Stimulated activated CD4-positive, alpha-beta T cell treated with anti-CD3 and anti-CD28 coated beads, Interleukin-2, amount 100 ng/mL, for 48 hours (primary cell): Measurements from ENCODE around the gene EPHB2.
"Not testable (repeated sequence)": the region's sequence is repeated elsewhere in the genome, so short reads cannot be mapped to it uniquely, and the experiment has no call there.

Source experiments
- DNase-seq, 2 donors: peaks; one replicate each; pipeline ENCODE4 v3.0.0-alpha.2; 2020

Gene EPHB2

GRCh38 chr1:22920734-22921451 is 210.3 kb downstream of the EPHB2 start:
- DNase-seq: no peak

GRCh38 chr1:22921452-22922126 is 210.9 kb downstream of the EPHB2 start:
- DNase-seq: no peak

- DNase-seq: no peak
These were observed 212.0 kb downstream of the EPHB2 start for GRCh38 chr1:22922640-22923039.

GRCh38 chr1:22925111-22925510 is 214.5 kb downstream of the EPHB2 start:
- no peak for DNase-seq

GRCh38 chr1:22930240-22930912 is 219.7 kb downstream of the EPHB2 start:
- peak; percentile 10 to 28 for DNase-seq

- no peak for DNase-seq
These were observed 222.3 kb downstream of the EPHB2 start for GRCh38 chr1:22932803-22933470.

- no peak for DNase-seq
These were observed 224.8 kb downstream of the EPHB2 start for GRCh38 chr1:22935433-22935832.

GRCh38 chr1:22936681-22937080 is 226.0 kb downstream of the EPHB2 start:
- DNase-seq: no peak

- no peak for DNase-seq
These were observed 230.6 kb downstream of the EPHB2 start for GRCh38 chr1:22941257-22941656.

- DNase-seq: no peak
These were observed 233.9 kb downstream of the EPHB2 start for GRCh38 chr1:22944346-22945055.

- DNase-seq: not testable (repeated sequence)
These were observed 234.5 kb downstream of the EPHB2 start for GRCh38 chr1:22945171-22945570.

- DNase-seq: no peak
These were observed 239.2 kb downstream of the EPHB2 start for GRCh38 chr1:22949822-22950331.

- DNase-seq: no peak
These were observed 241.2 kb downstream of the EPHB2 start for GRCh38 chr1:22951796-22952195.

GRCh38 chr1:22952694-22953056 is 242.0 kb downstream of the EPHB2 start:
- DNase-seq: no peak

- no peak for DNase-seq
These were observed 242.6 kb downstream of the EPHB2 start for GRCh38 chr1:22953057-22953739.

GRCh38 chr1:22953740-22954141 is 243.1 kb downstream of the EPHB2 start:
- DNase-seq: no peak

GRCh38 chr1:22955146-22955545 is 244.5 kb downstream of the EPHB2 start:
- no peak for DNase-seq

GRCh38 chr1:22957066-22957465 is 246.4 kb downstream of the EPHB2 start:
- no peak for DNase-seq

GRCh38 chr1:22958556-22958955 is 247.9 kb downstream of the EPHB2 start:
- no peak for DNase-seq

GRCh38 chr1:22959545-22960360 is 249.1 kb downstream of the EPHB2 start:
- DNase-seq: no peak

GRCh38 chr1:22962558-22962957 is 251.9 kb downstream of the EPHB2 start:
- no peak for DNase-seq
